ENCODE measurements around the gene CGN. TPM values are rescaled to one million over a fixed set of nuclear protein-coding genes. Genes with fewer than 3 reads are reported as not detected.

The CGN gene
- total and polyA plus RNA-seq, 4 donors: 0.23 to 27.5 (median 1.0) TPM

DNA sequence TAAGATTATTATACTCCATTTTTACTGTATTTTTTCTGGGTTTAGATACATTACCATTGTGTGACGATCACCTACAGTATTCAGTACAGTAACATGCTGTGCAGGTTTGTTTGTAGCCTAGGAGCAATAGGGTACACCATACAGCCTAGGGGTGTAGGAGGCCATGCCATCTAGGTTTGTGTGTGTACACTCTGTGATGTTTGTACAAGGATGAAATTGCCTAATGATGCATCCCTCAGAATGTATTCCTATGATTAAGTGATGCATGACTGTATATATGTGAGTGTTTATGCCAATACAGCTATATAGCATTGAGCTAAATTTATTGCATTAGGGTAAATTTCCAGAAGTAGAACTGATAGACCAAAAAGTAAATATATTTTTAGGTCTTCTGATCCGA is 52.2 kb downstream of the CGN start:
- Histone ChIP-seq H3K36me3 (ENCODE audit: control insufficient read depth in 1 of 2, insufficient read depth in 2 of 2, low read length in 1 of 2) (peaks cover 2 to 7% of the 10 kb centered on the region in 2 donors), H3K4me3 (ENCODE audit: low read length in 2 of 2) (no peak overlapping the region)

DNA sequence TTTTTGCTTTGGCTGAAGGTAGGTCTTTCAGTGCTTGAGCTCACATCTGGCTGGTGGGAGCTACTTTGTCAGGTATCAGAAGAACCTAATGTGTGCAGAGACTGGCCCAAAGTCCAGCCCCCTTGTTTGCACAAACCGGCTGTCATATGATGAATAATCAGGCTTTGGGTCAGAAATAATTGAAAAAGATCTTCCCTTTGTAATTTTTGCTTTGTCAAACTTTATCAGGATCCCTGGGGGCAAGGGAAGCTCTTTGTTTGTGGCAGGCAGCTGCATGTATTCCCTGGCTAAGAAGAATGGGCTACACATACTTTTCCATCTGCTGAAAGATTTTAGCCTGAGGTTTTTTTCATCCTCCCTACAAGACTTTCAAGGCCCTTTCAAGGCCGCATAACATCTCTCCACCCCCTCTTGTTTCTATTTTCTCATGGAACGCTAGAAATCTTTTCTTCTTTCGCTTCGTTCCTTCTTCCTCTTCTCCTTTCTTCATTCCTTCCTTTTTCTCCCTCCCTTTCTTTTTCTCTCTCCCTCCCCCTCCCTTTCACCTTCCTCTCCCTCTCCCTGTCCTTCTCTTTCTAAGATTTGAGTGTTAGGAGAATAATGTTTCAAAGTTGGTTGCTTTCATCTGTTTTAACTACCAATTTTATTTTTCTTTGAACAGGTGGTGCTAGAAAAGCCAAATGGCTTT is 54.5 kb downstream of the CGN start:
- Histone ChIP-seq H3K27me3 (ENCODE audit: control insufficient read depth in 1 of 2, insufficient read depth in 2 of 2, low read length in 1 of 2) (no peaks in the 10 kb centered on the region), H3K36me3 (ENCODE audit: control insufficient read depth in 1 of 2, insufficient read depth in 2 of 2, low read length in 1 of 2) (peaks cover 2 to 11% of the 10 kb centered on the region in 2 donors), H3K27ac (ENCODE audit: low read depth in 1 of 2, low read length in 2 of 2) (no peak overlapping the region), H3K4me3 (ENCODE audit: low read length in 2 of 2) (no peak overlapping the region), H3K9me3 (ENCODE audit: control insufficient read depth, low read length) (no peaks in the 10 kb centered on the region), H3K4me1 (ENCODE audit: control insufficient read depth in 1 of 2, insufficient read depth in 2 of 2, low read length in 2 of 2) (no peaks in the 10 kb centered on the region)
- ATAC-seq (ENCODE audit: low FRiP score) (no peak), DNase-seq (no peak)
- intact Hi-C loops (cut with DNase I): no loop called here
- 62 to 79% methylated on average over 5 of the region's 5 CpGs for WGBS, 2 donors

More for the DNA sequence above, 52.2 kb downstream of the CGN start:
- DNase-seq (no peak), ATAC-seq (ENCODE audit: low FRiP score) (no peak)
- Histone ChIP-seq H3K9me3 (ENCODE audit: control insufficient read depth, low read length) (no peaks in the 10 kb centered on the region), H3K4me1 (ENCODE audit: control insufficient read depth in 1 of 2, insufficient read depth in 2 of 2, low read length in 2 of 2) (no peaks in the 10 kb centered on the region), H3K27me3 (ENCODE audit: control insufficient read depth in 1 of 2, insufficient read depth in 2 of 2, low read length in 1 of 2) (no peaks in the 10 kb centered on the region), H3K27ac (ENCODE audit: low read depth in 1 of 2, low read length in 2 of 2) (no peak overlapping the region)
- intact Hi-C loops (cut with DNase I): no loop called here
- WGBS, 2 donors: 47% methylated on average over 2 of the region's 2 CpGs

DNA sequence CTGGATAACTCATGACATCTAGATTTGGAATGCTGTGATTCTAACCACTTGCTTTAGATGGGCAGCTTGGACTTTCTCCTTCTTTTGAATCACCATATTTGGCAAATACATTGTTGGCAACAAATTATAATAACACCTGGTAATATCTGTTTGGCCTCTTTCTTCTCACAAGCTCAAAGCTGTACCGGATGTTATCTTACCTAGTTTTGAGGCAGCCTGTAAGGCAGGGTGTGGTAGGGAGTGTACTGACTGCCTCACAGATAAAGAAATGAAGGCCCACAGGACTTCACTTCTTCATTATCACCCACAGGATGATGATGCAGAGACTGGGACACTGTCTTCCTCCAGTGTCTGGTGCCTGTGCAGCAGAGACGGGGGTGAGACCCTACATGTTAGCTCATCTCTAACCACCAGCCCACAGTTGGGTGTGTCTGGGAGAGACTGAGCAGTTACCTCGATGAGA is 57.5 kb downstream of the CGN start:
- H3K27me3 ChIP-seq (ENCODE audit: control insufficient read depth in 1 of 2, insufficient read depth in 2 of 2, low read length in 1 of 2): no peaks in the 10 kb centered on the region
- WGBS, 2 donors: 83% methylated on average over 3 of the region's 3 CpGs
- ATAC-seq (ENCODE audit: low FRiP score) (no peak), DNase-seq (no peak)
- H3K9me3 ChIP-seq (ENCODE audit: control insufficient read depth, low read length): no peaks in the 10 kb centered on the region
- intact Hi-C loops (cut with DNase I): no loop called here
- no peak overlapping the region for H3K27ac ChIP-seq (ENCODE audit: low read depth in 1 of 2, low read length in 2 of 2)
- H3K36me3 ChIP-seq (ENCODE audit: control insufficient read depth in 1 of 2, insufficient read depth in 2 of 2, low read length in 1 of 2): peaks cover 2 to 10% of the 10 kb centered on the region in 2 donors
- H3K4me1 ChIP-seq (ENCODE audit: control insufficient read depth in 1 of 2, insufficient read depth in 2 of 2, low read length in 2 of 2): no peaks in the 10 kb centered on the region
- H3K4me3 ChIP-seq (ENCODE audit: low read length in 2 of 2): no peak overlapping the region

DNA sequence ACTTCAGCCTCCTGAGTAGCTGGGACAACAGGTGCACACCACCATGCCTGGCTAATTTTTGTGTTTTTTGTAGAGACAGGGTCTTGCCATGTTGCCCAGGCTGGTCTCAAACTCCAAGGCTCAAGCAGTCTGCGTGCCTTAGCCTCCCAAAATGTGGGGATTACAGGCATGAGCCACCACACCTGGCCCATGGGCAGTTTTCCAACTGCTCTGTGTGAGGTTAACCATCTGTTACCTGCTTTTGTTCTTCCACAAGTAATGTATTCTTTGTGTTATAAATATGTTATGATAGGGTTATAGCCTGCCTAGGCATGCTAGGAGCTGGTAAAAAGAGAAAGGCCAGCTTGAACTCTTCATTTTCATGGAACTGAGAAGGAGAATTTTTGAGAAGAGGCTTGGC is 59.6 kb downstream of the CGN start:
- H3K9me3 ChIP-seq (ENCODE audit: control insufficient read depth, low read length): no peaks in the 10 kb centered on the region

DNA sequence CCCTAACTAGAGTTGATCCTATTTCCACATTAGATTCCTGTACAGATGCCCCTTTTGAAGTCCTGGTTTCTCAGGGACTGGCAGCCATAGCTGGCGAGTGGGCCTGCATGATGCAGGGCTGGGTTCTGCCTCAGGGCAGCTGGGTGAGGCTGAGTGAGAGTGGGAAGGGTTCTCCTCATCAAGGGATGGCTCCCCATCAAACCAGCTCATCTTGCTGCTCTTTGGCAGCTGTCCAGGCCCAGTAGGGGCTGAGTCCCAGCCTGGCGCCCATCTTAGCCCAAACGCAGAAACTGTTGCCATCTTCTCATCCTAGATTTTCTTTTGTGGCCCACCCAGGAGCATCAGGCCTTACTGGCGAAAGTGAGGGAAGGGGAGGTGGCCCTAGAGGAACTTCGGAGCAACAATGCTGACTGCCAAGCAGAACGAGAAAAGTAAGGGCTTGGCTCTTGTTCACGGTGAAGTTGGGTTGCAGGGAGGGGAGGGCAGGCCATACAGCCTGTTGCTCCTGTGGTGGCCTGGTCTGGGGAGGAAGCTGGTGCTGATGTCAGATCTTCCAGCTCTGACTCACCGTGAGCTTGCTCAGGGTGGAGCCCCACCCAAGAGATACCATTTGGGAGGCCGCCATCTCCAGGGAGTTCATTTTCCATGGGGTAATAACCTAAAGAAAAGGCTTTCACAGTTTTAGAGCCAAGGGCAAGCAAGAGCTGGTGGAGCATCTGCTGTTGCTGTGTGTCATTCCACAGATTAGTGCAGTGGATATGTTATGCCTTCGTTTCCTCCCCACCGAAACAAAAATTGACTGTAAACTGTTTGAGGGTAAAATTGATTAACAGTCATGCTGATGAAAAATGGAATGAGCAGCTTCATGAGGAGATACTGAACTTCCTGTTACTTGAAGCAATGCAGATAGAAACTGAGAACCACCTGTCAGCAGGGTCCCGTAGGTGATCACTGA is 63.7 kb downstream of the CGN start:
- 79% methylated on average over 12 of the region's 12 CpGs for WGBS, 2 donors
- H3K4me3 ChIP-seq (ENCODE audit: low read length in 2 of 2): no peak overlapping the region
- H3K4me1 ChIP-seq (ENCODE audit: control insufficient read depth in 1 of 2, insufficient read depth in 2 of 2, low read length in 2 of 2): no peaks in the 10 kb centered on the region
- intact Hi-C loops (cut with DNase I): no loop called here
- H3K27ac ChIP-seq (ENCODE audit: low read depth in 1 of 2, low read length in 2 of 2): no peak overlapping the region
- no peaks in the 10 kb centered on the region for H3K9me3 ChIP-seq (ENCODE audit: control insufficient read depth, low read length)
- peak in 1 of 2 donors; percentile 53 for DNase-seq
- no peaks in the 10 kb centered on the region for H3K27me3 ChIP-seq (ENCODE audit: control insufficient read depth in 1 of 2, insufficient read depth in 2 of 2, low read length in 1 of 2)
- peaks cover 7 to 15% of the 10 kb centered on the region in 2 donors for H3K36me3 ChIP-seq (ENCODE audit: control insufficient read depth in 1 of 2, insufficient read depth in 2 of 2, low read length in 1 of 2)
- ATAC-seq (ENCODE audit: low FRiP score): no peak

More for the DNA sequence above, 59.6 kb downstream of the CGN start:
- Histone ChIP-seq H3K27ac (ENCODE audit: low read depth in 1 of 2, low read length in 2 of 2) (no peak overlapping the region), H3K36me3 (ENCODE audit: control insufficient read depth in 1 of 2, insufficient read depth in 2 of 2, low read length in 1 of 2) (peaks cover 4 to 11% of the 10 kb centered on the region in 2 donors), H3K27me3 (ENCODE audit: control insufficient read depth in 1 of 2, insufficient read depth in 2 of 2, low read length in 1 of 2) (no peaks in the 10 kb centered on the region), H3K4me3 (ENCODE audit: low read length in 2 of 2) (no peak overlapping the region), H3K4me1 (ENCODE audit: control insufficient read depth in 1 of 2, insufficient read depth in 2 of 2, low read length in 2 of 2) (no peaks in the 10 kb centered on the region)
- intact Hi-C loops (cut with DNase I): no loop called here
- ATAC-seq (ENCODE audit: low FRiP score) (no peak), DNase-seq (no peak)
- WGBS, 2 donors: 95 to 96% methylated on average over 1 of the region's 1 CpG

DNA sequence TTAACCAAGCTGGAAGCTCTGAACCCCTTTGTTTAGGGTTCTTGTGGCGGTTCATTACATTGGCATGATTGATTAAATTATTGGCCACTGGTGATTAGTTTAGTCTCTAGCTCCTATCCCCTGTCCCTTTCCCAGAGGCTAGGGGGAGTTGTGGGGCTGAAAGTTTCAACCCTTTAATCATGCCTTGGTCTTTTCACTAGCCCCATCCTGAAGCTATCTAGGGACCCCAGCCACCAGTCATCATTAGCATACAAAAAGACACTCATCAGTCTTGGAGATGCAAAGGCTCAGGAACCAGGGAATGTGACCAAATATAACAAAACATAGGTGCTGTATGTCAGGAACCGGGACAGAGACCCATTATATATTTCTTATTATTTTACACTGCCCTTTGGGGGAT is 66.0 kb downstream of the CGN start:
- ATAC-seq (ENCODE audit: low FRiP score): no peak
- DNase-seq: no peak
- Histone ChIP-seq H3K4me3 (ENCODE audit: low read length in 2 of 2) (no peak overlapping the region), H3K9me3 (ENCODE audit: control insufficient read depth, low read length) (no peaks in the 10 kb centered on the region), H3K4me1 (ENCODE audit: control insufficient read depth in 1 of 2, insufficient read depth in 2 of 2, low read length in 2 of 2) (no peaks in the 10 kb centered on the region), H3K36me3 (ENCODE audit: control insufficient read depth in 1 of 2, insufficient read depth in 2 of 2, low read length in 1 of 2) (peaks cover 7 to 17% of the 10 kb centered on the region in 2 donors), H3K27me3 (ENCODE audit: control insufficient read depth in 1 of 2, insufficient read depth in 2 of 2, low read length in 1 of 2) (no peaks in the 10 kb centered on the region), H3K27ac (ENCODE audit: low read depth in 1 of 2, low read length in 2 of 2) (no peak overlapping the region)
- intact Hi-C loops (cut with DNase I): no loop called here
- WGBS, 2 donors: 95 to 100% methylated on average over 2 of the region's 2 CpGs

DNA sequence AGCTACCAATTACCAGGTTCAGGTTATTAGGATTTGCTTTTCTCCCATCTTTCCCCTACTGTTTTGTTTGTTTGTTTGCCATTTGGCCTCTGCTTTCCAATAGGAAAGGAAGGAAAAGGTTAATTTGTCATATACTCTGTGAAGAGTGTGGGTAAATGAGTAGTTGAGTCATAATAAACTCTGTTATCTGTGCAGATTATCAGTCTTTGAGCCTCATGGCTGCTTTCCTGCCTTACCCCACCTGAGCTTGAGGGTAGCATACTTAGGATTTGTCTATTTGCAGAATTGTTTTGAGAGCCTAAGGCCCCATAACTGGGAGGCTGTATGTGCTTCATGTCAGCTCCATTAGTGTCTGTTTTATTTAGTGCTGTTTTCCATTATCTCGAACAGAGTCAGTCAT is 67.8 kb downstream of the CGN start:
- intact Hi-C loops (cut with DNase I): no loop called here
- no peak for DNase-seq
- 70 to 89% methylated on average over 1 of the region's 1 CpG for WGBS, 2 donors
- Histone ChIP-seq H3K27ac (ENCODE audit: low read depth in 1 of 2, low read length in 2 of 2) (no peak overlapping the region), H3K27me3 (ENCODE audit: control insufficient read depth in 1 of 2, insufficient read depth in 2 of 2, low read length in 1 of 2) (no peaks in the 10 kb centered on the region), H3K4me1 (ENCODE audit: control insufficient read depth in 1 of 2, insufficient read depth in 2 of 2, low read length in 2 of 2) (no peaks in the 10 kb centered on the region), H3K4me3 (ENCODE audit: low read length in 2 of 2) (no peak overlapping the region), H3K9me3 (ENCODE audit: control insufficient read depth, low read length) (no peaks in the 10 kb centered on the region), H3K36me3 (ENCODE audit: control insufficient read depth in 1 of 2, insufficient read depth in 2 of 2, low read length in 1 of 2) (peaks cover 7 to 19% of the 10 kb centered on the region in 2 donors)
- no peak for ATAC-seq (ENCODE audit: low FRiP score)

DNA sequence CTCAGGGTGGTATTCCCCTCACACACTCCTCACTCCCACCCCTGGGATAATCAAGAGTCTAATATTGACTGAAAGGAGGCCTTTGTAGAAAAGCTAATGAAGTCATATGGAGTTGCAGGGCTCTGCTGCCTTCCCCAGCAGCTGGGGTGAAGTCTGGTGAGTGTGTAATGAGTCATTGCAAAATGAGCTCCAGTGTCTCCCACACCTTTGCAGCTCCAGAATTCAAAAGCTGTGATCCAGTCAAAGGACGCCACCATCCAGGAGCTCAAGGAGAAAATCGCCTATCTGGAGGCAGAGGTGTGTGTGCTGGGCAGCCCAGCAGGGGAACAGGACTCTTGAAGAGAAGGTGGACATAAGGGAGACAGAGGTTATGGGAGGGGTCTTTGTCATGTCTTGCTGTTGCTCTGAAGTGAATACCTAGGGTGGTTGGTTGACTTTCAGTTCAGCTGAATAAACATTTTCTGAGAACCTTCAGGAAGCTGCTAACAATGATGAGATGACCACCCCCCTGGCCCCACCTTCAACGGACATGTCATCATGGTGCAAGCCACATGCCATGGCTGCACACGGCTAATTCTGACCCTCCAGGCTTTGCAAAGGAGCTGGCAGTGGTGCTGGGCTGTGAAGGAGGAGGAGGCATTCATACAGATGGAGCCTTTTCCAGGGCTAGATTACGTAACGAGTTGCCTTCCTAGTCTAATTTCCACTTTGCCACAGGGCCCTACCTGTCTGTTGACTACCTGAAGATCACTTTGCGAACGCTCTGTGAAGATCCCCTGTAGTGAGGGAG is 68.4 kb downstream of the CGN start:
- intact Hi-C loops (cut with DNase I): no loop called here
- DNase-seq: no peak
- no peak for ATAC-seq (ENCODE audit: low FRiP score)
- Histone ChIP-seq H3K4me3 (ENCODE audit: low read length in 2 of 2) (no peak overlapping the region), H3K4me1 (ENCODE audit: control insufficient read depth in 1 of 2, insufficient read depth in 2 of 2, low read length in 2 of 2) (no peaks in the 10 kb centered on the region), H3K27ac (ENCODE audit: low read depth in 1 of 2, low read length in 2 of 2) (no peak overlapping the region), H3K36me3 (ENCODE audit: control insufficient read depth in 1 of 2, insufficient read depth in 2 of 2, low read length in 1 of 2) (peaks cover 7 to 16% of the 10 kb centered on the region in 2 donors), H3K9me3 (ENCODE audit: control insufficient read depth, low read length) (no peaks in the 10 kb centered on the region), H3K27me3 (ENCODE audit: control insufficient read depth in 1 of 2, insufficient read depth in 2 of 2, low read length in 1 of 2) (no peaks in the 10 kb centered on the region)
- 77 to 82% methylated on average over 8 of the region's 8 CpGs for WGBS, 2 donors
